HepG2 (cell line): ENCODE measurements around the gene A3GALT2. TPM values are rescaled to one million over a fixed set of nuclear protein-coding genes. Genes with fewer than 3 reads are reported as not detected.

Experiments
- ATAC-seq: fragments of 200-7000 bp; cut with Tn5 transposase; 3 replicates; pipeline ENCODE4 v1.9.1; 2020; ENCODE audit warnings: mild to moderate bottlenecking, moderate library complexity
- BruUV-seq: library from RNA; stranded (reverse); fragments of 400-500 nt; replicated peaks from 2 replicates; lab custom pipeline; 2021; lab: Mats Ljungman, UMichigan
- CTCF ChIA-PET: fragments of 300-600 bp; formaldehyde crosslinking; extraction: SDS; loops from one replicate; lab custom pipeline; 2021; ENCODE audit warnings: low total read pairs, inconsistent platforms, low intra/inter-chr PET ratio; lab: Yijun Ruan, JAX
- POLR2A ChIA-PET: fragments of 350-600 bp; sonication (Branson Sonifier 250); formaldehyde crosslinking; loops from one replicate; lab custom pipeline; 2020; ENCODE audit warnings: antibody characterized with exemption, inconsistent platforms; lab: Yijun Ruan, JAX
- DNase-seq: peaks from one replicate; pipeline ENCODE4 v3.0.0-alpha.2; 2015; ENCODE audit warnings: low spot score
- FAIRE-seq: peaks from 3 replicates; lab custom pipeline; 2011; peaks lifted over from hg19 to GRCh38; lab: Jason Lieb, UNC
- H2AFZ ChIP-seq: one replicate; pipeline ENCODE4 v1.6.1; 2011; ENCODE audit warnings: low read length, inconsistent platforms
- H3K27ac ChIP-seq: fragments of 300-600 bp; 3 replicates; pipeline ENCODE4 v1.8.0; 2011; ENCODE audit warnings: mixed run types, mild to moderate bottlenecking, mixed read lengths, low read length, inconsistent platforms; ENCODE audit not compliant: insufficient read depth; ENCODE audit errors: extremely low read length
- H3K27me3 ChIP-seq, 2 experiments: fragments of 200-600 bp in 1 of 2; 2 replicates in 1 of 2; 3 replicates in 1 of 2; pipeline versions ENCODE4 v1.6.0 to v1.8.0; 2011; ENCODE audit warnings: low read length in 2 of 2, mild to moderate bottlenecking in 2 of 2, moderate library complexity in 2 of 2, inconsistent platforms in 1 of 2; ENCODE audit not compliant: insufficient read depth in 2 of 2, control insufficient read depth in 1 of 2
- H3K36me3 ChIP-seq, 2 experiments: fragments of 200-600 bp in 1 of 2; replicated peaks in 1 of 2; 2 replicates in 1 of 2; 3 replicates in 1 of 2; pipeline versions ENCODE4 v1.5.1 to v1.8.0; 2011; ENCODE audit warnings: low read length in 2 of 2, inconsistent platforms in 1 of 2; ENCODE audit not compliant: insufficient read depth in 2 of 2, control insufficient read depth in 1 of 2
- H3K4me1 ChIP-seq: 2 replicates; pipeline ENCODE4 v1.5.1; 2012; ENCODE audit warnings: low read length, inconsistent platforms; ENCODE audit not compliant: insufficient read depth
- H3K4me2 ChIP-seq: 2 replicates; pipeline ENCODE4 v1.6.0; 2011; ENCODE audit warnings: low read depth, low read length, inconsistent platforms
- H3K4me3 ChIP-seq, 3 experiments: fragments of 200-600 bp in 1 of 3; sonication (generic), shearing (Covaris generic) in 1 of 3; replicated peaks in 1 of 3; 2 replicates each; pipeline ENCODE4 v1.5.1; 2011 to 2016; ENCODE audit warnings: low read length in 3 of 3, inconsistent platforms in 2 of 3, low read depth in 2 of 3, mild to moderate bottlenecking in 2 of 3, control low read depth in 1 of 3, mixed read lengths in 1 of 3; ENCODE audit not compliant: insufficient read depth in 1 of 3
- H3K79me2 ChIP-seq: one replicate; pipeline ENCODE4 v1.6.1; 2011; ENCODE audit warnings: low read length, inconsistent platforms; ENCODE audit not compliant: insufficient read depth
- H3K9ac ChIP-seq: 2 replicates; pipeline ENCODE4 v1.6.0; 2011; ENCODE audit warnings: mild to moderate bottlenecking, low read depth, low read length, inconsistent platforms; ENCODE audit not compliant: insufficient read depth
- H3K9me3 ChIP-seq: 2 replicates; pipeline ENCODE4 v1.5.1; 2012; ENCODE audit warnings: mild to moderate bottlenecking, low read length
- H4K20me1 ChIP-seq: 2 replicates; pipeline ENCODE4 v1.6.0; 2011; ENCODE audit warnings: inconsistent platforms, mild to moderate bottlenecking, low read length, moderate library complexity; ENCODE audit not compliant: insufficient read depth
- KIAA2018 ChIP-seq: sonication (generic); formaldehyde crosslinking; IDR thresholded peaks from 2 replicates; pipeline ENCODE4 v1.5.0; 2020; ENCODE audit warnings: mild to moderate bottlenecking, missing genetic modification reagents, borderline replicate concordance
- KLF12 ChIP-seq: sonication (generic); formaldehyde crosslinking; IDR thresholded peaks from 2 replicates; pipeline ENCODE4 v1.4.0; 2020; ENCODE audit warnings: missing genetic modification reagents, borderline replicate concordance
- MLLT10 ChIP-seq: sonication (generic); formaldehyde crosslinking; IDR thresholded peaks from 2 replicates; pipeline ENCODE4 v1.4.0; 2020; ENCODE audit warnings: missing genetic modification reagents
- POLR2G ChIP-seq: fragments of 200-400 bp; formaldehyde crosslinking; IDR thresholded peaks from 2 replicates; pipeline ENCODE4 v1.6.1; 2018; ENCODE audit warnings: mild to moderate bottlenecking, low read depth, low read length, moderate library complexity
- RBM22 ChIP-seq: fragments of 200-400 bp; formaldehyde crosslinking; optimal IDR thresholded peaks from 2 replicates; pipeline ENCODE3; 2017; ENCODE audit warnings: mild to moderate bottlenecking, low read length, moderate library complexity
- TEAD3 ChIP-seq: optimal IDR thresholded peaks from 2 replicates; pipeline ENCODE3; 2016; ENCODE audit warnings: borderline replicate concordance
- ZNF121 ChIP-seq: sonication (generic); formaldehyde crosslinking; IDR thresholded peaks from 2 replicates; pipeline ENCODE4 v1.5.0; 2020; ENCODE audit warnings: mild to moderate bottlenecking, missing genetic modification reagents
- ZNF660 ChIP-seq: sonication (generic); formaldehyde crosslinking; IDR thresholded peaks from 2 replicates; pipeline ENCODE4 v1.5.1; 2020; ENCODE audit warnings: mild to moderate bottlenecking, low read depth, missing genetic modification reagents, borderline replicate concordance
- WGBS: methylation state at CpG from one replicate; pipeline ENCODE4 v1.1.6; 2017; ENCODE audit warnings: low lambda C conversion rate; 5-methylcytosine and 5-hydroxymethylcytosine counted together
- in situ Hi-C: cut with HindIII; loops from 2 replicates; pipeline ENCODE4 v1.10.0; 2017; ENCODE audit warnings: low pct_unique_long_range_greater_than_20kb; ENCODE audit not compliant: extremely low pct_ligation_motif_present
- intact Hi-C: fragments of 100-400 bp; cut with micrococcal nuclease; formaldehyde crosslinking; loops from one replicate; pipeline ENCODE4 v1.10.0; 2022; ENCODE audit not compliant: unreplicated experiment
- polyA plus RNA-seq, 8 experiments: library from polyadenylated mRNA; depleted of rRNA in 3 of 8; stranded (reverse) in 7 of 8; unstranded in 1 of 8; fragments of >200 nt; fragmentation: Illumina TruSeq in 4 of 8; extraction: Trizol in 4 of 8; gene quantifications; 2 replicates each; pipeline versions ENCODE4 v1.2.1 to v1.2.3, GENCODE V29; 2011 to 2016; ENCODE audit warnings: low read depth in 4 of 8, missing spikeins in 1 of 8, mixed read lengths in 1 of 8; ENCODE audit not compliant: insufficient read depth in 1 of 8
- total RNA-seq, 5 experiments: library from RNA; depleted of rRNA; stranded (reverse); fragments of >200 nt; fragmentation: Illumina TruSeq; extraction: Trizol; gene quantifications; 2 replicates each; pipeline ENCODE4 v1.2.3, GENCODE V29; 2016; ENCODE audit warnings: low read depth in 1 of 5
- TF ChIP-seq, protein P1 (sequence below): sonication (generic); formaldehyde crosslinking; IDR thresholded peaks from 2 replicates; pipeline ENCODE4 v1.4.0; 2020; ENCODE audit warnings: missing genetic modification reagents, borderline replicate concordance
- TF ChIP-seq, protein P2 (sequence below): sonication (generic); formaldehyde crosslinking; IDR thresholded peaks from 2 replicates; pipeline ENCODE4 v1.9.0; 2021; ENCODE audit warnings: missing genetic modification reagents, mild to moderate bottlenecking, borderline replicate concordance

A3GALT2 gene
- total and polyA plus RNA-seq, 2 of the 13 experiments (the other 11 are each of a cell fraction or from before 2014, with no cell fraction given), result not detected

- ATAC-seq (no peak), DNase-seq (no peak), FAIRE-seq (no peak)
- H3K79me2 ChIP-seq, result no peaks in the 10 kb centered on the region
- peaks cover 15% of the 10 kb centered on the region; the same call in 1 of the 2 replicates for H4K20me1 ChIP-seq
- POLR2A ChIA-PET, result interaction anchor here (0.8 to 1.3 kb wide), 4 partner anchors 9 to 39 kb away, joined by 3 to 4 read pairs (median 3); no protein-coding TSS in a partner anchor
- intact Hi-C loops (no loop called here), in situ Hi-C loops (no loop called here)
- 94% methylated on average over 10 of the region's 10 CpGs for WGBS
- H3K27me3 ChIP-seq, result peaks cover 2 to 11% of the 10 kb centered on the region in 2 experiments; a peak in 4 of 5 replicates
- no peak overlapping the region for H2AFZ ChIP-seq
- no peaks in the 10 kb centered on the region for H3K4me1 ChIP-seq
- H3K4me3 ChIP-seq, result no peak overlapping the region
- BruUV-seq, result no TSS peak
- H3K9ac ChIP-seq, result no peak overlapping the region
- H3K4me2 ChIP-seq, result no peak overlapping the region
- no peaks in the 10 kb centered on the region for H3K9me3 ChIP-seq
- no peak overlapping the region for H3K27ac ChIP-seq
- peaks cover 31 to 53% of the 10 kb centered on the region in 2 experiments for H3K36me3 ChIP-seq
- CTCF ChIA-PET, result no interaction called here
- TF ChIP-seq TEAD3 (CRISPR knock-in tag) (peak; percentile 18), ZNF660 (CRISPR knock-in tag) (no peak), RBM22 (peak; percentile 99), ZNF121 (CRISPR knock-in tag) (peak; percentile 4; the same call in 1 of the 2 replicates), MLLT10 (CRISPR knock-in tag) (no peak), POLR2G (peak; percentile 54), KIAA2018 (CRISPR knock-in tag) (no peak), KLF12 (no peak)
- TF ChIP-seq, protein P1, sequence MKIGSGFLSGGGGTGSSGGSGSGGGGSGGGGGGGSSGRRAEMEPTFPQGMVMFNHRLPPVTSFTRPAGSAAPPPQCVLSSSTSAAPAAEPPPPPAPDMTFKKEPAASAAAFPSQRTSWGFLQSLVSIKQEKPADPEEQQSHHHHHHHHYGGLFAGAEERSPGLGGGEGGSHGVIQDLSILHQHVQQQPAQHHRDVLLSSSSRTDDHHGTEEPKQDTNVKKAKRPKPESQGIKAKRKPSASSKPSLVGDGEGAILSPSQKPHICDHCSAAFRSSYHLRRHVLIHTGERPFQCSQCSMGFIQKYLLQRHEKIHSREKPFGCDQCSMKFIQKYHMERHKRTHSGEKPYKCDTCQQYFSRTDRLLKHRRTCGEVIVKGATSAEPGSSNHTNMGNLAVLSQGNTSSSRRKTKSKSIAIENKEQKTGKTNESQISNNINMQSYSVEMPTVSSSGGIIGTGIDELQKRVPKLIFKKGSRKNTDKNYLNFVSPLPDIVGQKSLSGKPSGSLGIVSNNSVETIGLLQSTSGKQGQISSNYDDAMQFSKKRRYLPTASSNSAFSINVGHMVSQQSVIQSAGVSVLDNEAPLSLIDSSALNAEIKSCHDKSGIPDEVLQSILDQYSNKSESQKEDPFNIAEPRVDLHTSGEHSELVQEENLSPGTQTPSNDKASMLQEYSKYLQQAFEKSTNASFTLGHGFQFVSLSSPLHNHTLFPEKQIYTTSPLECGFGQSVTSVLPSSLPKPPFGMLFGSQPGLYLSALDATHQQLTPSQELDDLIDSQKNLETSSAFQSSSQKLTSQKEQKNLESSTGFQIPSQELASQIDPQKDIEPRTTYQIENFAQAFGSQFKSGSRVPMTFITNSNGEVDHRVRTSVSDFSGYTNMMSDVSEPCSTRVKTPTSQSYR (CRISPR knock-in tag), result peak; percentile 35; the same call in 1 of the 2 replicates
- TF ChIP-seq, protein P2, sequence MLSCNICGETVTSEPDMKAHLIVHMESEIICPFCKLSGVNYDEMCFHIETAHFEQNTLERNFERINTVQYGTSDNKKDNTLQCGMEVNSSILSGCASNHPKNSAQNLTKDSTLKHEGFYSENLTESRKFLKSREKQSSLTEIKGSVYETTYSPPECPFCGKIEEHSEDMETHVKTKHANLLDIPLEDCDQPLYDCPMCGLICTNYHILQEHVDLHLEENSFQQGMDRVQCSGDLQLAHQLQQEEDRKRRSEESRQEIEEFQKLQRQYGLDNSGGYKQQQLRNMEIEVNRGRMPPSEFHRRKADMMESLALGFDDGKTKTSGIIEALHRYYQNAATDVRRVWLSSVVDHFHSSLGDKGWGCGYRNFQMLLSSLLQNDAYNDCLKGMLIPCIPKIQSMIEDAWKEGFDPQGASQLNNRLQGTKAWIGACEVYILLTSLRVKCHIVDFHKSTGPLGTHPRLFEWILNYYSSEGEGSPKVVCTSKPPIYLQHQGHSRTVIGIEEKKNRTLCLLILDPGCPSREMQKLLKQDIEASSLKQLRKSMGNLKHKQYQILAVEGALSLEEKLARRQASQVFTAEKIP (CRISPR knock-in tag), result no peak
These were observed 2.1 kb upstream of the A3GALT2 start for GRCh38 chr1:33322870-33323585.
